ENCODE results near the gene TYROBP.
A peak's percentile ranks its signal among the peaks of the same experiment; 100 is the strongest.
"Not testable (repeated sequence)": the region's sequence is repeated elsewhere in the genome, so short reads cannot be mapped to it uniquely, and the experiment has no call there.

TYROBP gene

DNA sequence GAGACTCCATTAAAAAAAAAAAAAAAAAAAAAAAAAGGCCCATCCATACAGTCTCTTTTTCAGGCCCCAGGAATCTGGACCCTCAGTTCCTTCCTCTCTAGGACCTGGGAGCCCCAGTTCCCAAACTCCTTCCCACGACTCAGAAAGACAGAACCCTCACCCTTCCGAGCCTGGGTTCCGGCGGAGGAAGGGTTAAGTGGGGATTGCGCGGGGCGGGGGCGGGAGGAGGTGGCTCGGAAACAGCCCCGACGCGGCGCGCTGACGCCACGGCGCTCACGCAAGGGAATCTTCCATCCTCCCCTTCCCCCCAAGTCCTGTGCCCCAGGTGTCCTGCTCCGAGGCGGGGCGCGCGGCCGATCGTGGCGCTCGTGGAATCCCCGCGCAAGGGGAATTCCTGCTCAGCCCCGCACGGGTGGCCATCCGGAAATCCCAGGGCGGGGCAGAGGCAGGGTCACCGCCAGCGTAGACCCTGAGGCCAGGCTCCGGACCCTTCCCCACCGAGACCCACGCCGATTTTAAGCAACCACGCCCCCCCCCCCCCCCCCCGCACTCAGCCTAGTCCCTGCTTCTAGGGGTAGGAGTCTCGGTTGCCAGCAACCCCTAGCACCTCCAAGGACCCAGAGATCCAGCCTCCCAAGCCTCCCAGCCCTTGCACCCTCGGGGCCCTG, 8.4 kb downstream of the TYROBP start:
- DNase-seq (ENCODE audit: low spot score): peak; percentile 84

DNA sequence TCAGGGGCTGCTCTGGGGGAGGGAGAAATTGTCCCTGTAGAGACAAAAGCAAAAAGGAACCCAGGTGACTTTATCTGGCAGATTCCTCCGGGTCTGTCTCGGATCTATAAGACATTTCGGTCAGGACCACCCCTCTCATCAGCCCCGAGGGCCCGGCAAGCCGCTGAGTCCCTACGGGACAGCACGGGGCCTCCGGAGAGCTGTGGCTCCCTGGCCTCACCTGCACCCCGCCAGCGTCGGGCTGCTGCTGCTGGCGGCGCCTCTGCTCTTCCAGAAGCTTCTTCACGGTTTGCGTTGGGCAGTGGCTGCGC, 9.6 kb downstream of the TYROBP start:
- DNase-seq (ENCODE audit: low spot score): no peak

DNA sequence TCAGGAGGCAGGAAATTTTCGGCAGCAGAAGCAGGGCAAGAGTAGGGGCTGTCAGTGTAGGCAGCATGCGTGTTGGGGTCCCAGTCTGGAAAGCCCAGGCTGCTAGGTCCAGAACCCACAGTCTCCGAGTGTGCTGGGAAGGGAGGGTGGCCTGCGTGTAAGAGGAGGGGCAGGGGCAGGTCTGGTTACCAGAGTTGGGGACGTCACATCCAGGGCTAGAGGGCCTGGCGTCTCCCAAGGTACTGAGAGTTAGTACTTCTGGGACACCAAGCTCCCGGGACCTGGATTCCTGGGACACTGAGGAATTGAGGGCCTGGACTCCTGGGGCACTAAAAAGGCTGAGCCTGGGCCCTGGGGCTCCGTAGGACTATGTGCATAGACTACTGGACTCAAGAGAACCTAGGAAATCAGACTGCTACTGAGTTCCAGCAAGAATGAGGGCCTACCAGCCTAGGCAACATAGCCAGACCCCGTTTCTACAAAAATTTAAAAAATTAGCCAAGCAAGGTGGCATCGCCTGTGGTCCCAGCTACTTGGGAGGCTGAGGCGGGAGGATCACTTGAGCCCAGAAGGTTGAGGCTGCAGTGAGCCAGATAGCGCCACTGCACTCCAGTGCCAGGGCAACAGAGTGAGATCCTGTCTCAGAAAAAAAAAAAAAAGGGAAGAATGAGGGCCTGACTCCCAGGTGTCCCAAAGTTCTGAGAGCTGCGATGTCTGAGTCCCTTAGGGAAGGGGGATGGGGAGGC, 10.2 kb downstream of the TYROBP start:
- DNase-seq (ENCODE audit: low spot score): no peak

DNA sequence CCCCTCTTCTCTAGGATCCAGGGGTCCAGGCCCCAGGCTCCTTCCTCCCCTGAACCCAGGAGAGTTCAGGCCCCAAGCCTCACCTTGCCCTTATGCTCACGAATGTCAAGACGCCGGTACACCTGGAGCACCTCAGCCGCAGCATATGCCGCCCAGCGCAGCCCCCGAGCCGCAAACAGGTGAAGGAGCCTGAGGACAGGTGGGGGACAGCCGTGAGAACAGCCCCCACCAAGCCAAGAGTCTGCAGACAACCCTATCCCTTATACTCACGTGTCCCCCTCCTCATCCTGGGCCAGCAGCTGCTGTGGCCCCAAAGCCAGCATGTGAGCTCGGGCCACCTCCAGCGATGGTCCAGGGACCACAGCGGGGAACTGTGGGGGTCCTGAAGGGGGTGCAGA, 11.5 kb downstream of the TYROBP start:
- DNase-seq (ENCODE audit: low spot score): no peak

DNA sequence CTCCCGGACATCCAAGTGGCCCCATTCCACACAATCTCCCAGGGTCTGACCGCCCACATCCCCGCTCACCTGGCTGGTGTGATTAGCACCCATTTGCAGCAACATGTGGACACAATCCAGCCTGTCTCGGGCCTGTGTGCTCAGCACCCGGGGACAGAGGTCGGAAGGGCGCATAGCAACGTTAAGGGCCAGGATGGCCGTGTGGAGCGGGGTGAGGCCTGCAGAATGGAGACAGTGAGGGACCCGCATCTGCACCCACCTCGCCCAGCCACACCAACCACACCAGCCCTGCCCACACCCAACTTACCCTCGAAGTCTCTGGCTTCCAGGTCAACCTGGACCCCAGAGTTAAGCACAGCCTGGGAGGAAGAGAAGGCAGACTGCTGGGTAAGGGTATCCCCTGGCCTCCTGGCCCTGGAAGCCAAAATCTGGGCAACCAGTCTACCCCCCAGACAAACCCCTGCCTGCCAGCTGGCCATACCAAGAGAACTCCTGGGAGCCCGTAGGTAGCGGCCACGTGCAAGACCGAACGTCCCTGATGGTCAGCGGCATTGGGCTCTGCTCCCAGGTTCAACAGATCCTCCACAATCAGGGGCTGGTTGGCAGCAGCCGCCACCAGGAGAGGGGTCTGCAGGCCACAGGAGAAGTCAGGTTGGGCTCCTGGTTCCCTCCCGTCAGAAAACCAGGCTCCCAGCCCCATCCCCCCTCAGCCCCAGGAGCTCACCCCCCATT, 12.0 kb downstream of the TYROBP start:
- DNase-seq (ENCODE audit: low spot score): no peak

DNA sequence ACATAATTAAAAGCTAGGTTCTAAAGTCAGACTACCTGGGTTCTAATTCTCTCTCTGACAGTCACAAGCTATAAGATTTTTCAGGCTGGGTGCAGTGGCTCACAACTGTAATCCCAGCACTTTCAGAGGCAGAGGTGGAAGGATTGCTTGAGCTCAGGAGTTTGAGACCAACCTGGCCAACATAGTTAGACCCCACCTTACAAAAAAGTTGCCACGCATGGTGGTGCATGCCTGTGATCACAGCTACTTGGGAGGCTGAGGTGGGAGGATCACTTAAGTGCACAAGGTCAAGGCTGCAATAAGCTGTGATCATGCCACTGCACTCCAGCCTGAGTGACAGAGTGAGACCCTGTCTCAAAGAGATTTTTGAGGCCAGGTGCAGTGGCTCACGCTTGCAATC, 13.8 kb downstream of the TYROBP start:
- no peak for DNase-seq (ENCODE audit: low spot score)

DNA sequence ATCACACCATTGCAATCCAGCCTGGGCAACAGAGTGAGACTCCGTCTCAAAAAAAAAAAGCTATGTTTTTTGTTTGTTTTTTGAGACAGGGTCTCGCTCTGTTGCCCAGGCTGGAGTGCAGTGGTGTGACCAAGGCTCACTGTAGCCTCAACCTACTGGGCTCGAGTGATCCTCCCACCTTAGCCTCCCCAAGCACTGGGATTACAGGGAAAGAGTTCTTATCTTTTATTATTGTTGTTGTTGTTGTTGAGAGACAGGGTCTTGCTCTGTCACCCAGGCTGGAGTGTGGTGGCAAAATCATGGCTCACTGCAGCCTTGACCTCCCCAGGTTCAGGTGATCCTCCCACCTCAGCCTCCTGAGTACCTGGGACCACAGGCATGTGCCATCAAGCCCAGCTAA, 16.3 kb downstream of the TYROBP start:
- not testable (repeated sequence) for DNase-seq (ENCODE audit: low spot score)

DNA sequence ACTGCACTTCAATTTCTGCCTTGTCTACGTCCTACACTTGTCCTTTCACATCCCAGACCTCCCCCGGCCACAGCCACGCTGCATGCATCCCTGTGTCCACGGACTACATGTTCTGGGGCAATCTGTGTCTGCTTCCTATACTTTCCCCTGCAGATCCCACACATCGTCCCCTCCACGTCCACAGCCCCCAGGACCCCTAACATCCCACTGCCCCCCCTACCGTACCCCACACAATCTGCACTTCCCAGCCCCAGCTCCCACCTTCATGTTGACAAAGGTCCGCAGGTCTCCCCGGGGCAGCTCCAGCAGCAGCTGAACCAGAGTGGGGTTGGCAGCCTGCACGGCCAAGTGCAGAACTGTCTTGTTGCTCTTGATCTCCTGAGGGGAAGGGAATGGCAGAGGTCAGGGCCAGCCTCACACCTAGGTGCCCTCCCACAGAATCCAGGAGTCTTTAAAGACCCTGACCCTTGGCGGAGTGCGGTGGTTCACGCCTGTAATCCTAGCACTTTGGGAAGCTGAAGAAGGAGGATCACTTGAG, 17.9 kb downstream of the TYROBP start:
- no peak for DNase-seq (ENCODE audit: low spot score)

DNA sequence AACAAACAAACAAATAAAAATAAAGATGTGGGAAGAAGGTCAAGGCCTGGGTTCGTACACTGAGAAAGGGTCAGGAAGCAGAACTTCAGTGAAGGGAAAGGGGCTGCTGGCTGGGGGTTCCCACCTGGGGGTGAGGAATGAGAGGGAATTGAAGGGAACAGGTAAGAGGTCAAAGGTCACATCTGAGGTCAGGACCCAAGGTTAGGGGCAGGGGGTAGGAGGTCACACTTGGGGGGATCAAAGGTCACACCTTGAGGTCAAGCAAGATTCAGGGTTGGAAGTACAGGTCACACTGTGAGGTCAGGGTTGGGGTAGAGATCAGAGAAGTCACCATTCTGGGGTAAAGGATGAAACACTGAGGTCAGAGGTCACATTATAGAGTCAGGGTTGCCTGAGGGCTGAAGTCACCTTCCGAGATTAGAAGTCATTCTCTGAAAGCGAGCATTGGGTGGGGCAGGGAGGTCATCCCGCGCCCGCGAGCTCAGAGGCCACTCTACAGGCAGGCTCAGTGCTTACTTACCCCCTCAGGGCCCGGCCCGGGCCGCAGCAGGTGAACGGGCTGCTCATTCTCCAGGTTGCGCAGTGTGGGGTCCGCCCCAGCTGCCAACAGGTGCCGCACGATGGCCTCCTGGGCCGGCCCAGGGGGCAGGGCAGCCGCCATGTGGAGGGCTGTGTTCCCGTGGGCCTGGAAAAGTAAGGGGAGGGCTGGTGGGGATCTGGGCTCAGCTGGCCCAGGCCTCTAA, 18.6 kb downstream of the TYROBP start:
- no peak for DNase-seq (ENCODE audit: low spot score)

DNA sequence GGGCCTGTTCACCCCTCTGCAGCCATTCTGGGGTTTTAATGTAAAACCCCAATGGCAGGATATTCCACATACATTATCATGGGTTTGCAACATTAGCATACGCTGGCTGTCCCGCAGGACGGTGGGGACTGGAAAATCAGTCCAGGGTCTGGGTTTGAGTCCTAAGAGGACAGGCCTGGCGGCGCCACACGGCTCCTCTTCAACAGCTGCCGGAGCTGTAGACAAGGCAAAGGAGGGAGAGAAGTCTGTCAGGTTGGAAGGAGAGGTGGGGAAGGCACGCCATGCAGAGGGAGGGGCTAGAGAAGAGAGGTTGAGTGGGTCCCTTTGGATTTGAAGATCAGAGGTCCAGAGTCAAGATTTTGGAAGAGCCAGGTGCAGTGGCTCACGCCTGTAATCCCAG, 19.7 kb downstream of the TYROBP start:
- no peak for DNase-seq (ENCODE audit: low spot score)

DNA sequence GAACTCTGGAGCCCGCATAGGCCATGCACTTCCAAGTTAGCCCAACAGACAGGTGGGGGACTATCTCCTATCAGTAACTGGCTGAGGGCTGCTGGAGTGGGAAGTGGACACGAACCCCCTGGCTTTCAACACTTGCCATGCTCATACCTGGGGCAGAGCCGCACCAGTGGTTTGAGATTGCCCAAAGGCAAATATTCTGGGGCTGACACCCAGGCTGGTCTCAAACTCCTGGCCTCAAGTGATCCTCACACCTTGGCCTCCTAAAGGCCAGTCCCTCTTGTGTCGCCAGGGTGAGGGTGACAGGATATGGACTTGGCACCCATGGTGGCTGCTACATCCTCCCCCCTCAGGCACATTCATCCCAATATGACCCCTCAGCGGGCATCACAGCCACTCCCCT, 20.9 kb downstream of the TYROBP start:
- DNase-seq (ENCODE audit: low spot score): no peak

DNA sequence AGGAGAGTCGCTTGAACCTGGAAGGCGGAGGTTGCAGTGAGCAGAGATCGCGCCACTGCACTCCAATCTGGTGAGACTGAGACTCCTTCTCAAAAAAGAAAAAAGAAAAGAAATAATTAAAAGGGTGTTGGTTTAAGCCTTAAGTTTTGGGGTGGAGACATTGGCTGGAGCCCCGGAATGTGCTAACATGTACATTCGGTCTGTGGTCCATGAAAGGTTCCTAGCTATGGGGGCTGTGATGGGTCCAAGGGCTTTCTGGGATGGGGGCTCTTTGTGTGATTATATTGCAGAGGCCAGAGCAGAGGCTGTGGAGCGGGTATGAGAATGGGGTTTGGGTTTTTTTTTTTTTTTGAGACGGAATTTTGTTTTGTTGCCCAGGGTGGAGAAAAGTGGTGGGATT, 22.2 kb downstream of the TYROBP start:
- DNase-seq (ENCODE audit: low spot score): no peak

DNA sequence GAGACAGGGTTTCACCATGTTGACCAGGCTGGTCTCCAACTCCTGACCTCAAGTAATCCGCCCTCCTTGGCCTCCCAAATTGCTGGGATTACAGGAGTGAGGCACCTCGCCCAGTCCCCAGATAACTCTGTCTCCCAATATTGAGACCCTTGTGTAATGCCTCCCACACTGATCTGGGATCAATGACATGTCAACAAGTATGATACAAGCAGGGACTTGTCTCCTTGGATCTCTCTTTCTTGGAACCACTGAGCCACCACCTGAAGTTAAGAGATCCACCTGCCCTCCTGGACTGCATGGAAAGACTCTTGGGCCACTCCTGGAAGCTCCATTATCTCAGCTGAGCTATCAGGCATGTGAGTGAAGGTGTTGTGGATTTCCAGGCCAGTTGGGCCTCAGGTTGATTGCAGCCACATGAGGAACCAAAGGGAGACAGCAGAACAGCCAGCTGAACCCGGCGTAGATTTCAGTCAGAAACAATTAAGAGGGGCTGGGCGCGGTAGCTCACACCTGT, 22.8 kb downstream of the TYROBP start:
- DNase-seq (ENCODE audit: low spot score): no peak

DNA sequence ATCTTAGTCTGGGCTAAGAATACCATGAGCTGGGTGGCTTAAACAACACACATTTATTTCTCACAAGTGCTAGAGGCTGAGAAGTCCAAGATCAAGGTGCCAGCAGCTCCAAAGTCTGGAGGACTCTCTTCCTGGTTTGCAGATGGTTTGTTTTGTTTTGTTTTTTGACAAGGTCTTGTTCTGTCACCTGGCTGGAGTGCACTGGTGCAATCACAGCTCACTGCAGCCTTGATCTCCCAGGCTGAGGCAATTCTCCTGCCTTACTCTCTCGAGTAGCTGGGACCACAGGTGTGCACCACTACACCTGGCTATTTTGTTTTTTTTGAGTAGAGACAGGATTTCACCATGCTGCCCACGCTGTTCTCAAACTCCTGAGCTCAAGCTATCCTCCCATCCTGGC, 24.2 kb downstream of the TYROBP start:
- no peak for DNase-seq (ENCODE audit: low spot score)

DNA sequence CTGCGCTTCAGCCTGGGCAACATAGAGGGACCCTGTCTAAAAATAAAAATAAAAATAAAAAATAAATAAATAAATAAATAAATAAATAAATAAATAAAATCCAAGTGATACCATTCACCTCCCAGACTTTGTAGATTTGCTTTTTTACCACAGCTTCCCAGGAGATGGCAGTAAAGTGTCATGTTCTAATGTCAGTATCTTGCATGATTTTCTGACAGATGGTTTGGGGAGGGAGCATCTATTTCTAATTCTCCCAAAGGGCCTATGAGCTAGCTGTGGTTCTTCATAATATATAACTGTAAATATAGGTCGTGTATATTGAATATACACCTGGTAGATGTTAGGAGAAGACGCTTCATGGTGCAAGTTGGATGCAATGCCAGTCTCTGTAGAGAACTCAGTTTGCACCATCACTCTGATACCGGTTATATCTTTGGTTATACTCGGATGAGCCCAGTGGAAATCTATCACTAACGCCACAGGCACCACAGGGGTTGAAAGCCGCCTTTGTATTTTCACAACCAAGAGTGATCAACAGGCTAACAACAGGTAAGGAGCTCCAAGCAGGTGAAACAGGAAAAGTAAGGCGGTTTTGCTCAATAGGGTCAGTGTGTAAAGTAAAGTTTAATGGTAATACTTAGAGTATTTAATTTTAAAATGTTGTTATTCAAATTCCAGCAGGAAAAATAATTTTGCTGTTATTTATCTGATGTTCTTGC, 25.8 kb downstream of the TYROBP start:
- DNase-seq (ENCODE audit: low spot score): peak; percentile 80

DNA sequence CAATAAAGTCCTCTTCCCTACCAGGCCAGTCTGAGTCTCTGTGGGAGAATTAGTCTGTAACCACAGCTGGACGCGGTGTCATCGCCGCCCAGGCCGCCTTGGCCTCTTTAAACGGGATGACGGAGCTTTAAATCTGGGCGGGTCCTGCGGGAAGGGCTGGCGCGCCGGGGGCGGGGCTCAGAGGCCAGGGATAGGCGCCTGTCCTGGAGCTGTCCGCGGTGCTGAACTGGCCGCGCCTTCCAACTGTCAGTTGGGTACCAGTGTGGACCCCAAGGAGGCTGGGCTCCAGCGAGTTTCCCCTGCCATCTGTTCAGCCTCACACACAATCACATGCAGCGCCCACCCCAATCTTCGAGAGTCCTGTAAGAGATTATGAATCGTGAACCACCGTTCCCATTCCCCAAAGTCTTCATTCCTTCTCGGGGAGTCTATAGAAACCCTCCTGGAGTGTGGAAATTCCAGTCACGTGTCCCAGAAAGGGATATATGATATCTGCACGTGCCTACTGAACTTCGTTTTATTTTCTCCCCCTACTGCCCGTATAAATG, 28.3 kb downstream of the TYROBP start:
- peak; percentile 72 for DNase-seq (ENCODE audit: low spot score)

DNA sequence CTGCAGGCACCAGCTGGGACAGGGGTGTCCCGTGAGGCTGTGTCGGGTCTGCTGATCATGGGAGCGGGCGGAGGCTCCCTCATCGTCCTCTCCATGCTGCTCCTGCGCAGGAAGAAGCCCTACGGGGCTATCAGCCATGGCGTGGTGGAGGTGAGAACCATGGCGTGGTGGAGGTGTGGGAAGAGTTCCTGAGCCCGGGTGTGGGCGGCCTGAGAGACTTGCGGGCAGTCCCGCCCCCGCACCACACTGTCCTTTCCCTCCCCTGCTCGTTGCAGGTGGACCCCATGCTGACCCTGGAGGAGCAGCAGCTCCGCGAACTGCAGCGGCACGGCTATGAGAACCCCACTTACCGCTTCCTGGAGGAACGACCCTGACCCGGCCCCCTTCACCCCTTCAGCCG, 29.0 kb downstream of the TYROBP start:
- no peak for DNase-seq (ENCODE audit: low spot score)

DNA sequence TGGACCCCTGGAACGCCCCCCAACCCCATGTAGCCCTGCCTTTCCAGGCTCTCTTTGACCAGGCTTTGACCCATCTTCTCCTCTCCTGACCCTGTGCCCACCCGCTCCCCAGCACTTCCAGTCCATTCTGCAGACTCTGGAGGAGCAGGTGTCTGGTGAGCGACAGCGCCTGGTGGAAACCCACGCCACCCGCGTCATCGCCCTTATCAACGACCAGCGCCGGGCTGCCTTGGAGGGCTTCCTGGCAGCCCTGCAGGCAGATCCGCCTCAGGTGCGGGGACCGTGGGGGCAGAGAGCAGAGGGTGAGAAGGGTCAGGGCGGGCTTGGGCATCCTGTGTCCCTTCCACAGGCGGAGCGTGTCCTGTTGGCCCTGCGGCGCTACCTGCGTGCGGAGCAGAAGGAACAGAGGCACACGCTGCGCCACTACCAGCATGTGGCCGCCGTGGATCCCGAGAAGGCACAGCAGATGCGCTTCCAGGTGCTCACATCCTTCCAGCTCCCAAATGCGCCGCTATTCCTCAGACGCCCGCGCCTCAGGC, 33.6 kb downstream of the TYROBP start:
- DNase-seq (ENCODE audit: low spot score): no peak

DNA sequence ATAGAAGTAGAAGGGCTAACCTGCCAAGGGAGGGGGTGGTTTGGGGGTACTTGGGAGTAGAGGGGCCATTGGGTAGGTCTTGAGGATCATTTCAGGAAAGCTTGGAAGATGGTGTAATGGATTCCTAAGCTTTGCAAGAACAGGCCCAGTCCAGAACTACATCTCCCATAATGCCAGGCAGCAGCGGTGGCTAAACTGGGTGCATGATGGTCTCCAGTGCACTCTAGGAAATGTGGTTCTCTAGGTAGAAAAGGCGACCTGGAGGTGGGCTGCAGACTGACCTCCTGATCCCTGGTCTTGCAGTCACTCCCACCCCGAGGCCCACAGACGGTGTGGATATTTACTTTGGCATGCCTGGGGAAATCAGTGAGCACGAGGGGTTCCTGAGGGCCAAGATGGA, 35.9 kb downstream of the TYROBP start:
- no peak for DNase-seq (ENCODE audit: low spot score)

DNA sequence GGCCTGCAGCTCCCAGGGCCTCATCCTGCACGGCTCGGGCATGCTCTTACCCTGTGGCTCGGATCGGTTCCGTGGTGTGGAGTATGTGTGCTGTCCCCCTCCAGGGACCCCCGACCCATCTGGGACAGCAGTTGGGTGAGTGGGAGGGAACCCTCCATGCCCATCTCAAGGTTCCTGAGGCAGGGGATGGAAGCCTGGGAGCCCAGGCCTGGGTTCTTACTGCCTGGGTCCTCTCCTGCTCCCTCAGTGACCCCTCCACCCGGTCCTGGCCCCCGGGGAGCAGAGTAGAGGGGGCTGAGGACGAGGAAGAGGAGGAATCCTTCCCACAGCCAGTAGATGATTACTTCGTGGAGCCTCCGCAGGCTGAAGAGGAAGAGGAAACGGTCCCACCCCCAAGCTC, 36.5 kb downstream of the TYROBP start:
- no peak for DNase-seq (ENCODE audit: low spot score)

DNA sequence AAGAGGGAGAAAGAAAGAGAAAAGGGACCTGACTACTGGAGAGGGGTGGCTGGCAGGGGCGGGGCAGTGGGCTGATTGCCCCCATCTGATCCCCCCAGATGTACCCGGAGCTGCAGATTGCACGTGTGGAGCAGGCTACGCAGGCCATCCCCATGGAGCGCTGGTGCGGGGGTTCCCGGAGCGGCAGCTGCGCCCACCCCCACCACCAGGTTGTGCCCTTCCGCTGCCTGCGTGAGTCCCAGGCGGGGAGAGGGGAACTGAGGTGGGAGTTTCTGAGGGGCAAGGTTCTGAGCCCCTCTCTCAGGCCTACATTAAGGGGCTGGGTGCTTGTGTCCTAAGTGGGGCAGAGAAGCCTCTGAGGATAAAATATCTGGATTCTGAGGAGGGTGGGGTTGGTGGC, 37.3 kb downstream of the TYROBP start:
- no peak for DNase-seq (ENCODE audit: low spot score)

Measured in CD4-positive, alpha-beta T cell treated with Interleukin-2 at 100 ng/mL for 4 hours (primary cell).